ENCODE measurements around the gene CILP2. TPM values are rescaled to one million over a fixed set of nuclear protein-coding genes. Genes with fewer than 3 reads are reported as not detected.

Gene CILP2
- polyA plus RNA-seq, 1 of the 3 experiments (the other 2 are of a cell fraction) = 1.9 TPM

- POLR2A ChIA-PET = no interaction called here
- no peaks in the 10 kb centered on the region for H3K9me2 ChIP-seq
Observed at GRCh38 chr19:19595171-19595701, 57.2 kb downstream of the CILP2 start.

More at GRCh38 chr19:19595171-19595701, 57.2 kb downstream of the CILP2 start:
- 66% methylated on average over 8 of the region's 8 CpGs for WGBS (ENCODE audit: low lambda C conversion rate)
- Histone ChIP-seq H3F3A (replicated peaks; ENCODE audit: insufficient read depth) (peaks cover 16% of the 10 kb centered on the region), H3K4me3 (ENCODE audit: low read depth in 2 of 2, low read length in 1 of 2) (no peak overlapping the region), H3K27me3 (ENCODE audit: insufficient read depth) (no peaks in the 10 kb centered on the region), H3K4me2 (no peak overlapping the region), H4K20me1 (ENCODE audit: insufficient read depth) (no peaks in the 10 kb centered on the region), H3K36me3 (replicated peaks in 1 of 2; ENCODE audit: control insufficient read depth in 1 of 2, insufficient read depth in 2 of 2, low read length in 1 of 2) (no peaks in the 10 kb centered on the region), H3K9me3 (no peaks in the 10 kb centered on the region), H3K27ac (ENCODE audit: low read depth in 2 of 2, low read length in 1 of 2) (peak overlapping the region in 1 of 2 experiments; percentile 18; a peak in 1 of 4 replicates), H2AFZ (ENCODE audit: low read depth) (no peak overlapping the region), H3K9ac (no peak overlapping the region), H3K4me1 (ENCODE audit: control insufficient read depth in 1 of 2, insufficient read depth in 2 of 2, low read depth in 1 of 2, low read length in 1 of 2) (peaks cover 14 to 18% of the 10 kb centered on the region in 2 experiments; a peak in 3 of 4 replicates), H3K79me2 (ENCODE audit: insufficient read depth) (no peaks in the 10 kb centered on the region)
- CTCF ChIA-PET = interaction anchor here (1.0 to 1.9 kb wide), 3 partner anchors 12 to 63 kb away, joined by 3 to 11 read pairs (median 6); no protein-coding TSS in a partner anchor
- DNase-seq = peak; percentile 72
- TF ChIP-seq GATA2 (CRISPR knock-in tag; IDR thresholded peaks at IDR 0.05) (peak; percentile 74), FOSL2 (IDR thresholded peaks at IDR 0.05; ENCODE audit: borderline replicate concordance, low read depth) (no peak), YY1 (IDR thresholded peaks at IDR 0.05; ENCODE audit: low read depth) (no peak), REST (IDR thresholded peaks at IDR 0.05; ENCODE audit: low read depth, low read length) (no peak), NFIC (IDR thresholded peaks at IDR 0.05; ENCODE audit: borderline replicate concordance) (no peak), TAF1 (IDR thresholded peaks at IDR 0.05; ENCODE audit: borderline replicate concordance, low read depth, low read length) (no peak), RCOR1 (IDR thresholded peaks at IDR 0.05; ENCODE audit: low read length) (peak; percentile 61), ZBTB33 (IDR thresholded peaks at IDR 0.05; ENCODE audit: borderline replicate concordance, low read depth) (no peak)

Other genes starting within 250 kb of the CILP2 start
- 35.1 and 43.2 TPM in 2 replicates for gene SUGP1, start 217.8 kb upstream of the CILP2 start, polyA plus RNA-seq (2012; rRNA removed)
- gene MAU2, start 217.4 kb upstream of the CILP2 start, polyA plus RNA-seq (2012; rRNA removed) = 17.6 and 19.4 TPM in 2 replicates
- gene GATAD2A, start 132.6 kb upstream of the CILP2 start, polyA plus RNA-seq (2012; rRNA removed) = 28.0 and 36.6 TPM in 2 replicates
- gene TSSK6, start 22.7 kb upstream of the CILP2 start, polyA plus RNA-seq (2012; rRNA removed) = 2.3 and 3.1 TPM in 2 replicates
- 1,643 and 1,828 TPM in 2 replicates for gene NDUFA13, start 22.0 kb upstream of the CILP2 start, polyA plus RNA-seq (2012; rRNA removed)
- gene YJEFN3, start 9.4 kb upstream of the CILP2 start, polyA plus RNA-seq (2012; rRNA removed) = 7.2 and 7.5 TPM in 2 replicates
- 5.1 and 6.4 TPM in 2 replicates for gene PBX4, start 80.4 kb downstream of the CILP2 start, polyA plus RNA-seq (2012; rRNA removed)
- gene LPAR2, start 90.0 kb downstream of the CILP2 start, polyA plus RNA-seq (2012; rRNA removed) = 4.3 and 4.5 TPM in 2 replicates
- 5.3 and 6.3 TPM in 2 replicates for gene GMIP, start 105.4 kb downstream of the CILP2 start, polyA plus RNA-seq (2012; rRNA removed)
- 49.6 and 67.9 TPM in 2 replicates for gene ATP13A1, start 125.4 kb downstream of the CILP2 start, polyA plus RNA-seq (2012; rRNA removed)
- gene ZNF101, start 130.6 kb downstream of the CILP2 start, polyA plus RNA-seq (2012; rRNA removed) = 2.4 and 3.8 TPM in 2 replicates
- 1.1 and 1.7 TPM in 2 replicates for gene ZNF14, start 194.8 kb downstream of the CILP2 start, polyA plus RNA-seq (2012; rRNA removed)